B cell (primary cell): ENCODE data around the gene ZNF182.
"Not testable (repeated sequence)": the region's sequence is repeated elsewhere in the genome, so short reads cannot be mapped to it uniquely, and the experiment has no call there.

Experiments used
- EZH2 ChIP-seq: IDR thresholded peaks from 2 replicates; pipeline ENCODE4 v1.6.1; 2012; ENCODE audit warnings: borderline replicate concordance, low read depth, mild to moderate bottlenecking, moderate library complexity, low read length; ENCODE audit not compliant: insufficient read depth, poor library complexity, severe bottlenecking
- TF ChIP-seq, protein P1 (sequence below): fragments of 200-600 bp; IDR thresholded peaks from one replicate; pipeline ENCODE4 v1.8.0; 2022; ENCODE audit warnings: antibody characterized with exemption, mild to moderate bottlenecking

DNA sequence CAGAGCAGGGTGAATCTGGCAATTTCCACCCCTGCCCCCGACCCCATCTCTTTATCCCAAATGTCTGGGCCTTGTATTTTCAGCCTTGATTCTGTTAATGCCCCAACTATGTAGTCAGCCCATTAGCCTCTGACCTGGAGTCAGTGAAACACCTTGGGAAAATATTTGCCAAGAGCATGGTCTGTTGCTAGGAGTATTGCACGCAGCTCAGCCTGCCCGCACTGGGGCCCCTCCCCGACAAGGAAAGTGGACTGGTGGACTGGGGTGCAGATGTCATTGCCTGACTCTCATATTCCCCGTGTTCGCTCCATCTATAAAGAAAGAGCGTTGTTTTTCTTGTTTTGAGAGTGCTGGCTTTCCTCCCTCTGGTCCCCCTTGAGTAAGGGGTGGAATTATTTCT, 48.5 kb downstream of the ZNF182 start:
- TF ChIP-seq, protein P1, sequence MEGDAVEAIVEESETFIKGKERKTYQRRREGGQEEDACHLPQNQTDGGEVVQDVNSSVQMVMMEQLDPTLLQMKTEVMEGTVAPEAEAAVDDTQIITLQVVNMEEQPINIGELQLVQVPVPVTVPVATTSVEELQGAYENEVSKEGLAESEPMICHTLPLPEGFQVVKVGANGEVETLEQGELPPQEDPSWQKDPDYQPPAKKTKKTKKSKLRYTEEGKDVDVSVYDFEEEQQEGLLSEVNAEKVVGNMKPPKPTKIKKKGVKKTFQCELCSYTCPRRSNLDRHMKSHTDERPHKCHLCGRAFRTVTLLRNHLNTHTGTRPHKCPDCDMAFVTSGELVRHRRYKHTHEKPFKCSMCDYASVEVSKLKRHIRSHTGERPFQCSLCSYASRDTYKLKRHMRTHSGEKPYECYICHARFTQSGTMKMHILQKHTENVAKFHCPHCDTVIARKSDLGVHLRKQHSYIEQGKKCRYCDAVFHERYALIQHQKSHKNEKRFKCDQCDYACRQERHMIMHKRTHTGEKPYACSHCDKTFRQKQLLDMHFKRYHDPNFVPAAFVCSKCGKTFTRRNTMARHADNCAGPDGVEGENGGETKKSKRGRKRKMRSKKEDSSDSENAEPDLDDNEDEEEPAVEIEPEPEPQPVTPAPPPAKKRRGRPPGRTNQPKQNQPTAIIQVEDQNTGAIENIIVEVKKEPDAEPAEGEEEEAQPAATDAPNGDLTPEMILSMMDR: not testable (repeated sequence)
- not testable (repeated sequence) for TF ChIP-seq EZH2
